Dendritic cell treated with granulocyte-macrophage colony-stimulating factor and Interleukin-4, amounts not matched to agents 40 ng/mL and 50 ng/mL, for 4 days (primary cell): ENCODE data around the gene UTP14C.
A peak's percentile ranks its signal among the peaks of the same experiment; 100 is the strongest.
"Not testable (repeated sequence)": the region's sequence is repeated elsewhere in the genome, so short reads cannot be mapped to it uniquely, and the experiment has no call there.

Experiments
- H3K27ac Mint-ChIP-seq: one replicate; pipeline ENCODE4 v1.8.0; 2022; ENCODE audit warnings: mild to moderate bottlenecking, mixed read lengths
- H3K27me3 Mint-ChIP-seq: one replicate; pipeline ENCODE4 v1.8.0; 2022; ENCODE audit warnings: mild to moderate bottlenecking, mixed read lengths
- H3K36me3 Mint-ChIP-seq: one replicate; pipeline ENCODE4 v1.8.0; 2022; ENCODE audit warnings: low read depth, mixed read lengths
- H3K4me1 Mint-ChIP-seq: one replicate; pipeline ENCODE4 v1.8.0; 2022; ENCODE audit warnings: low read depth, mixed read lengths
- H3K4me3 Mint-ChIP-seq: one replicate; pipeline ENCODE4 v1.8.0; 2022; ENCODE audit warnings: mild to moderate bottlenecking, moderate library complexity, mixed read lengths
- H3K9me3 Mint-ChIP-seq: one replicate; pipeline ENCODE4 v1.8.0; 2022; ENCODE audit warnings: mixed read lengths
- intact Hi-C: fragments of 100-400 bp; cut with micrococcal nuclease; formaldehyde crosslinking; loops from one replicate; pipeline ENCODE4 v1.15.0; 2022

UTP14C gene

DNA sequence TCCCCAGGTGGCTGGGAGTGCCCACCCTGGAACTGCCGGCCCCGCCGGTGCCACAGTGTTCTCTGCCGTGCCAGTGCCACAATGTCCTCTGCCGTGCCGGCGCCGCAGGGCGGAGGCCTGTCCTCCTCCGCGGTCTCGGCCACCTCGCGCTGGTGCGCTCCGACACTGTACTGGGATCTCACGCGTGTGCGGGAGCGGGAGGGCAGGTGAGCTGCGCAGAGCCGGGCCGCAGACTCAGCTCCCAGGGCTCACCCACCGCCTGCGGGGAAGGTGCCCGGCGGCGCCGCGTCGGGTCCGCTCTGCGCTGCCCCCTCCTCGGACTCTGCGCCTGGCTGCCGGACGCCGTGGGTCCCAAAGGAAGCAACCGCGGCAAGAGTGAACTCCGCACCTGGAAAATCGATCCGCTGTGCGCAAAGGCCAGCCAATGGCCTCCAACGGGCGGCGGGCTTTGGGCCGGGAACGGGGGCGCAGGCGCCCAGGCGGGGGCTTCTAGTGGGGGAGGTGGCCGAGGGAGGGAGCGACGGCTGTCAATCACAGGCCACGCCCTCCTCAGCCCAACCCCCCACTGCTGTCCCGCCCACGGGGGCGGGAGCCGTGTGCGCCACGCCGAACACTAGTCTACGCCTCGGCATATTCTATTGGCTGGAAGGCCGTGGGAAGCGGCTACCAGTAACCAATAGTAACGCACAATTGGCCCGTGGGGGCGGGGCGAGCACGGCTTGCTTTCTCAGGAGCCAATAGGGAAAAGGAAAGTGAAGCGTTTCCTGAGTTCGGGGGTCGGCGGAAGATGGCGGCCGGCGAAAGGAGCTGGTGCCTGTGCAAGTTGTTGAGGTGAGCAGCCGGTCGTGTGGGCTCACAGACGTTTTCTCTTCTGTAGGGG, 12.6 kb upstream of the UTP14C start, which contains the start of gene ALG11:
Gene ALG11, plus strand, starts transcription at position 767 of the 880 bp plus-strand sequence. Its CDS starts 21 bp downstream, at position 788.
- Mint-ChIP-seq H3K36me3 (peaks cover 28% of the 10 kb centered on the region), H3K27me3 (peaks cover 35% of the 10 kb centered on the region), H3K4me1 (peaks cover 16% of the 10 kb centered on the region), H3K27ac (peak within 1 kb of the TSS; percentile 95), H3K9me3 (no peaks in the 10 kb centered on the region), H3K4me3 (peak within 1 kb of the TSS; percentile 97)
- intact Hi-C loops: loop anchor here (5.0 kb wide), 3 partner anchors 115 to 440 kb away; partner anchors contain the start of genes NEK5 and VPS36

GRCh38 chr13:52012512-52012836, 12.0 kb upstream of the UTP14C start:
- peaks cover 35% of the 10 kb centered on the region for H3K36me3 Mint-ChIP-seq
- no peaks in the 10 kb centered on the region for H3K9me3 Mint-ChIP-seq
- peaks cover 32% of the 10 kb centered on the region for H3K27me3 Mint-ChIP-seq
- peaks cover 22% of the 10 kb centered on the region for H3K4me1 Mint-ChIP-seq
- intact Hi-C loops: loop anchor here (5.0 kb wide), 3 partner anchors 115 to 440 kb away; partner anchors contain the start of genes NEK5 and VPS36
- peak overlapping the region; percentile 95 for H3K27ac Mint-ChIP-seq
- H3K4me3 Mint-ChIP-seq: peak overlapping the region; percentile 97

DNA sequence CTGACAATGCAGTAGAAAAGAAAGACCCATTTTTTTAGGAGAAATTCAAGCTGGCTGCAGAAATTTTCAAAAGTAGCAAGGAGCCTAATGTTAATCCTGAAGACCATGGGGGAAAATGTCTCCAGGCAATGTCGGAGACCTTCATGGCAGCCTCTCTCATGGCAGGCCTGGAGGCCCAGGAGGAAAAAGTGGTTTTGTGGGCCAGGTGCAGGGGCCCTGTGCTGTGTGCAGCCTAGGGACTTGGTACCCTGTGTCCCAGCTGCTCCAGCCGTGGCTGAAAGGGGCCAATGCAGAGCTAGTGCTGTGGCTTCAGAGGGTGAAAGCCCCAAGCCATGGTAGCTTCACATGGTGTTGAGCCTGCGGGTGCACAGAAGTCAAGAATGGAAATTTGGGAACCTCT, 8.2 kb upstream of the UTP14C start:
- peaks cover 69% of the 10 kb centered on the region for H3K36me3 Mint-ChIP-seq
- peaks cover 17% of the 10 kb centered on the region for H3K4me1 Mint-ChIP-seq
- no peak overlapping the region for H3K27ac Mint-ChIP-seq
- H3K4me3 Mint-ChIP-seq: no peak overlapping the region
- peaks cover 4% of the 10 kb centered on the region for H3K27me3 Mint-ChIP-seq
- intact Hi-C loops: no loop called here
- H3K9me3 Mint-ChIP-seq: no peaks in the 10 kb centered on the region

- intact Hi-C loops: no loop called here
- H3K4me3 Mint-ChIP-seq: no peak overlapping the region
- H3K36me3 Mint-ChIP-seq: peaks cover 92% of the 10 kb centered on the region
- H3K9me3 Mint-ChIP-seq: no peaks in the 10 kb centered on the region
- H3K27me3 Mint-ChIP-seq: no peaks in the 10 kb centered on the region
- H3K4me1 Mint-ChIP-seq: peaks cover 11% of the 10 kb centered on the region
- H3K27ac Mint-ChIP-seq: no peak overlapping the region
Observed at GRCh38 chr13:52020191-52020590, 4.3 kb upstream of the UTP14C start.

DNA sequence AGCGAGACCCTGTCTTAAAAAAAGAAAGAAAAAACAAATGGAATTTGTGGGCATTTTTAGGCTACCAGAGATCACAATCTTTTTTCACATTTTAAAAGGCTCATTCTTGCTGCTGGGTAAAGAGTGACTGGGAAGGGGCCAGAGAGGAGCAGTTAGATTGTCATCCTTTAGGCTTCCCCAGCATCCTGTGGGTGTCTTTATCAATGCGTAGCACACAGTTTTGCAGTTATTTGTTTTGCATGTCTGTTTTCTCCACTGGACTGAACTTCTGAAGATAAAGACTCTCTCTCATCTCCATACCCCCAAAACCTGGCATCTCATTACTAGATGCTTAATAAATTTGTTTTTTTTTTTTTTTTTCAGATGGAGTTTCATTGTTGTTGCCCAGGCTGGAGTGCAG, 2.1 kb upstream of the UTP14C start:
- Mint-ChIP-seq H3K36me3 (peaks cover 93% of the 10 kb centered on the region), H3K9me3 (peaks cover 17% of the 10 kb centered on the region), H3K27ac (no peak overlapping the region), H3K27me3 (no peaks in the 10 kb centered on the region), H3K4me1 (peaks cover 7% of the 10 kb centered on the region), H3K4me3 (no peak overlapping the region)
- intact Hi-C loops: no loop called here

DNA sequence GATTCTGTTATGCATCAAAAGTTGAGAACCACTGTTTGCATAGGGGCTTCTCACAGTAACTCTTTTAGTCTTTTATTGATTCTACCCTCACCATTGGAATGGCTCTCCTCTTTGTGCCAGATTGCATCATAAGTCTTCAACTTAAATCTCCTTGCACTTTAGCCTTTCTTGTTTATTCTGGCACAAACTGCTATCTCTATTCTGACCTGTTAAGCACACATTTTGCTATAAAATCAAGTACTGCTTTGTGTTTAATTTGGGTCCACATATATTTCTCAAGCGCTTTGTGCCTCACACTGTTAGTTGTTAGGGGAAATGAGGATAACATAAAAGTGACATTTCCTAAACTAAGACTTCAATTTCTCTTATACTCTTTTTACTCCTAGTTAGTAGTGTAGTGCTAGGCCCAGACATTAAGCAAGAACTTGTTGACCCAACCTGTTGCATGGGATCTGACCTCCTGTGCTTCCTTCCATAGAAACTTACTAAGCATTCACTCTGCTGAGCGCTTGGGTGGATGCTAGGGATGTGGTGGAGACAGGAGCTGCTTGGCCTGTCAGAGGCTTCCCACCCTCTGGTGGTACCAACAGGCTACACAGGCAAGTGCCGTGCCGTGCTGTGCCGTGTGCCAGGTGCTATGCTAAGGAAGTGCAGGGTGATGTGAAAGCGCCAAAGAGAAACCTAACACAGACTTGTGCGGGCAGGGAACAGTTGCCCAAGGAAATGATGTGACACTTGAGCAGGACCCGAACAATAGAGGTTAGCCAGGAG, 1.2 kb downstream of the UTP14C start:
- peaks cover 38% of the 10 kb centered on the region for H3K9me3 Mint-ChIP-seq
- H3K4me3 Mint-ChIP-seq: no peak overlapping the region
- intact Hi-C loops: no loop called here
- H3K4me1 Mint-ChIP-seq: peaks cover 6% of the 10 kb centered on the region
- H3K27me3 Mint-ChIP-seq: no peaks in the 10 kb centered on the region
- H3K36me3 Mint-ChIP-seq: peaks cover 85% of the 10 kb centered on the region
- no peak overlapping the region for H3K27ac Mint-ChIP-seq

DNA sequence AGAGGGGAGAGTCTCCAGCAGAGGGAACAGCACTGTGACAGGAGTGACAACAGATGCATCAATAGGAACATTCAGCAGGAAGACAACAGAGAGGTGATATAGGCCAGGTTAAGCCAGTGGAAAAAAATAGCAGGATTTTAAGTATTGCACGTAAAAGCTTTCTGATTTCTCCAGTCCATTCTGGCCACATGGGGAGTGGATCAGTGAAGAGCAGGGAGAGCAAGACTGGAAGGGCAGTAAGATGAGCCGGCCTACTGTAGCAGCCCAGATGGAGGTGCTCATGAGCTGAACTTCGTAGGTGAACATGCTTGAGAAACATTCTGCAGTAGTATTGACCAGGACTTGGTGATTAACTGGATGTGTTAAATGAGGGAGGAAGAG, 1.7 kb downstream of the UTP14C start:
- Mint-ChIP-seq H3K4me1 (peaks cover 6% of the 10 kb centered on the region), H3K9me3 (peaks cover 38% of the 10 kb centered on the region), H3K27me3 (no peaks in the 10 kb centered on the region), H3K4me3 (no peak overlapping the region), H3K27ac (no peak overlapping the region), H3K36me3 (peaks cover 79% of the 10 kb centered on the region)
- intact Hi-C loops: no loop called here

- Mint-ChIP-seq H3K4me1 (peaks cover 6% of the 10 kb centered on the region), H3K9me3 (peaks cover 38% of the 10 kb centered on the region), H3K36me3 (peaks cover 64% of the 10 kb centered on the region), H3K27me3 (no peaks in the 10 kb centered on the region), H3K27ac (no peak overlapping the region), H3K4me3 (no peak overlapping the region)
- intact Hi-C loops: no loop called here
Observed at GRCh38 chr13:52027832-52028231, 3.3 kb downstream of the UTP14C start.

DNA sequence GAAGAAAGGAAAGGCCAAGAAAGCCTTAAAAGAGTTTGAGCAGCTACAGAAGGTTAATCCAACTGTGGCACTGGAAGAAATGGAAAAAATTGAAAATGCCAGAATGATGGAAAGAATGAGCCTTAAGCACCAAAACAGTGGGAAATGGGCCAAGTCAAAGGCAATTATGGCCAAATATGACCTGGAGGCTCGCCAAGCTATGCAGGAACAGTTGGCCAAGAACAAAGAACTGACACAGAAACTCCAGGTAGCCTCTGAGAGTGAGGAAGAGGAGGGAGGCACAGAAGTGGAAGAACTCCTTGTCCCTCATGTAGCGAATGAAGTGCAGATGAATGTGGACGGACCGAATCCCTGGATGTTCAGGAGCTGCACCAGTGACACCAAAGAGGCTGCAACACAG, 5.1 kb downstream of the UTP14C start:
- H3K27ac Mint-ChIP-seq: no peak overlapping the region

GRCh38 chr13:52030401-52030800, 5.9 kb downstream of the UTP14C start:
- H3K27ac Mint-ChIP-seq, H3K4me3 Mint-ChIP-seq, H3K27me3 Mint-ChIP-seq, H3K4me1 Mint-ChIP-seq, intact Hi-C loops: not testable (repeated sequence)
- Mint-ChIP-seq H3K36me3 (peaks cover 40% of the 10 kb centered on the region), H3K9me3 (peaks cover 38% of the 10 kb centered on the region)

More for the DNA sequence above, 5.1 kb downstream of the UTP14C start:
- Mint-ChIP-seq H3K36me3 (peaks cover 48% of the 10 kb centered on the region), H3K4me3 (no peak overlapping the region), H3K4me1 (peaks cover 6% of the 10 kb centered on the region), H3K9me3 (peaks cover 38% of the 10 kb centered on the region), H3K27me3 (no peaks in the 10 kb centered on the region)
- intact Hi-C loops: no loop called here

GRCh38 chr13:52033039-52033438, 8.5 kb downstream of the UTP14C start:
- H3K4me3 Mint-ChIP-seq: no peak overlapping the region

DNA sequence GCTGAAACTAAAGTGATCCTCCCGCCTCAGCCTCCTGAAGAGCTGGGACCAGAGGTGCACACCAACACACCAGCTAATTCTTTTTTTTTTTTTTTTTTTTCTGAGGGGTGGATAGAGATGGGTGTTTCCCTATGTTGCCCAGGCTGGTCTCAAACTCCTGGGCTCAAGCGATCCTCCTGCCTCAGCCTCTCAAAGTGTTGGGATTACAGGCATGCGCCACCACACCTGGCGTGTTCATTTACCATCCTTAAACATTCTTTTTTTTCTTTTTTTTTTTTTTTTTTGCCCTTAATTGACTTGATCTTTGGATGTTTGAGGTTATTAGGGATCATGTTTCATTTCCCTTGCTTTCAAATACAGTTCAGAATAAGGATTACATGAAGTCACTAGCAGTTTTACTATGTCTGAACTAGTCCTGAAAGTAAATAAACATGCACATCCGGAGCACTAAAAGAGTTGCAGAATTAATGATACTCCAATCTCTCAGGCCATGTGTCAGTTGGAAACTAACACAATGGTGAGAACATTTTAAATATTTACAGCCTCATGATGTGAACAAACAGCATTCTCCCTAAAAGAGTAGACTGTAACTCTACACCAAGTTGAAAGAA, 10.2 kb downstream of the UTP14C start:
- intact Hi-C loops: no loop called here
- Mint-ChIP-seq H3K9me3 (peaks cover 9% of the 10 kb centered on the region), H3K4me1 (no peaks in the 10 kb centered on the region), H3K36me3 (peaks cover 2% of the 10 kb centered on the region), H3K27me3 (no peaks in the 10 kb centered on the region), H3K4me3 (no peak overlapping the region), H3K27ac (no peak overlapping the region)

More at GRCh38 chr13:52033039-52033438, 8.5 kb downstream of the UTP14C start:
- H3K4me1 Mint-ChIP-seq: no peaks in the 10 kb centered on the region
- peaks cover 21% of the 10 kb centered on the region for H3K9me3 Mint-ChIP-seq
- peaks cover 19% of the 10 kb centered on the region for H3K36me3 Mint-ChIP-seq
- H3K27ac Mint-ChIP-seq: no peak overlapping the region
- intact Hi-C loops: no loop called here
- H3K27me3 Mint-ChIP-seq: no peaks in the 10 kb centered on the region

- no peak overlapping the region for H3K4me3 Mint-ChIP-seq
Observed at GRCh38 chr13:52036037-52036436, 11.5 kb downstream of the UTP14C start.

DNA sequence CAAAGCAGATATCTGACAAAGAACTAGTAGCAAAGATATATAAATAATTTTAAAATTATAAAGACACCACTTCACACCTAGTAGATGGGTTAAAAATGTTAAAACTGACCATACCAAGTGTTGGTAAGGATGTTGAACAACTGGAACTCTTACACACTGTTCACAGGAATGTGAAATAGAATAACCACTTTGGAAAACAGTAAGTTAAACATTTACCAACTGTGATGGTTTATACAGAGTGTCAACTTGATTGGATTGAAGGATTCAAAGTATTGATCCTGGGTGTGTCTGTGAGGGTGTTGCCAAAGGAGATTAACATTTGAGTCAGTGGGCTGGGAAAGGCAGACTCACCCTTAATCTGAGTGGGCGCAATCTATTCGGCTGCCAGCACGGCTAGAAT, 19.2 kb downstream of the UTP14C start:
- H3K36me3 Mint-ChIP-seq: no peaks in the 10 kb centered on the region
- H3K9me3 Mint-ChIP-seq: no peaks in the 10 kb centered on the region
- no peaks in the 10 kb centered on the region for H3K27me3 Mint-ChIP-seq
- H3K27ac Mint-ChIP-seq: no peak overlapping the region
- intact Hi-C loops: loop anchor here (10.0 kb wide), 1 partner anchor 51 kb away; no protein-coding TSS in a partner anchor
- H3K4me3 Mint-ChIP-seq: no peak overlapping the region
- H3K4me1 Mint-ChIP-seq: no peaks in the 10 kb centered on the region

More at GRCh38 chr13:52036037-52036436, 11.5 kb downstream of the UTP14C start:
- no peaks in the 10 kb centered on the region for H3K4me1 Mint-ChIP-seq
- no peaks in the 10 kb centered on the region for H3K27me3 Mint-ChIP-seq
- no peaks in the 10 kb centered on the region for H3K36me3 Mint-ChIP-seq
- no peaks in the 10 kb centered on the region for H3K9me3 Mint-ChIP-seq
- intact Hi-C loops: no loop called here
- H3K27ac Mint-ChIP-seq: no peak overlapping the region
